Ascending aorta (tissue), 2 donors: ENCODE measurements around the gene SNAI1. TPM values are rescaled to one million over a fixed set of nuclear protein-coding genes. Genes with fewer than 3 reads are reported as not detected.

Experiments used
- DNase-seq, 2 donors: peaks; one replicate each; pipeline ENCODE4 v3.0.0-alpha.2; 2019; ENCODE audit warnings: low spot score in 2 of 2
- H3K27ac ChIP-seq, 2 donors: fragments of 200-600 bp; sonication (generic); one replicate each; pipeline ENCODE4 v1.5.1; 2016 to 2017; ENCODE audit warnings: mild to moderate bottlenecking in 1 of 2
- H3K27me3 ChIP-seq: fragments of 200-600 bp; sonication (generic); one replicate; pipeline ENCODE4 v1.5.1; 2017
- H3K36me3 ChIP-seq, 2 donors: fragments of 200-600 bp; sonication (generic); one replicate each; pipeline ENCODE4 v1.5.1; 2016
- H3K4me1 ChIP-seq, 2 donors: fragments of 200-600 bp; sonication (generic); one replicate each; pipeline ENCODE4 v1.5.1; 2016 to 2017; ENCODE audit warnings: mild to moderate bottlenecking in 1 of 2
- H3K4me3 ChIP-seq, 2 donors: fragments of 200-600 bp; sonication (generic); one replicate each; pipeline ENCODE4 v1.5.1; 2016 to 2017; ENCODE audit warnings: mild to moderate bottlenecking in 1 of 2
- H3K9me3 ChIP-seq, 2 donors: fragments of 200-600 bp; sonication (generic); one replicate each; pipeline ENCODE4 v1.5.1; 2016
- CTCF ChIP-seq, 3 experiments: fragments of 200-600 bp in 2 of 3; fragments of 450-650 bp in 1 of 3; sonication (generic) in 2 of 3; IDR thresholded peaks; one replicate each; pipeline ENCODE4 v1.5.1; 2016 to 2019; ENCODE audit warnings: antibody characterized with exemption in 3 of 3, mild to moderate bottlenecking in 1 of 3, moderate library complexity in 1 of 3
- intact Hi-C: fragments of 100-400 bp; cut with DNase I; formaldehyde crosslinking; loops from one replicate; pipeline ENCODE4 v1.15.1; 2023
- total RNA-seq: library from RNA; depleted of rRNA; stranded (reverse); fragments of >200 nt; gene quantifications from one replicate; pipeline ENCODE4 v1.1.0, GENCODE V29; 2016

The SNAI1 gene
- total RNA-seq: 64.4 TPM

- Histone ChIP-seq H3K36me3 (no peaks in the 10 kb centered on the region), H3K4me3 (peak within 1 kb of the TSS; percentile 66 to 80), H3K9me3 (no peaks in the 10 kb centered on the region), H3K27me3 (no peaks in the 10 kb centered on the region), H3K4me1 (peaks cover 12 to 37% of the 10 kb centered on the region in 2 donors), H3K27ac (peak within 1 kb of the TSS; percentile 69 to 71)
- intact Hi-C loops: loop anchor here (2.0 to 5.0 kb wide), 3 partner anchors 44 to 185 kb away; no protein-coding TSS in a partner anchor
- peak in 1 of 2 donors; percentile 84 for DNase-seq
- peak; percentile 35 to 84 (median 62) for TF ChIP-seq CTCF (IDR thresholded peaks at IDR 0.05)
Measured at GRCh38 chr20:49982346-49983122, at the start of gene SNAI1. Gene SNAI1 (plus strand): TSS chr20:49982980. CDS start chr20:49983060, 80 bp downstream.

GRCh38 chr20:49935746-49936152 is 47.0 kb upstream of the SNAI1 start:
- no peak for DNase-seq
- no peaks in the 10 kb centered on the region for H3K27me3 ChIP-seq
- H3K4me3 ChIP-seq: peak overlapping the region; percentile 86 to 91
- intact Hi-C loops: loop anchor here (2.0 to 5.0 kb wide), 3 partner anchors 21 to 533 kb away; partner anchors contain the start of gene SPATA2
- peak overlapping the region; percentile 65 to 92 for H3K27ac ChIP-seq
- peaks cover 0 to under 1% of the 10 kb centered on the region in 2 donors for H3K36me3 ChIP-seq
- peaks cover 11 to 22% of the 10 kb centered on the region in 2 donors for H3K4me1 ChIP-seq
- no peaks in the 10 kb centered on the region for H3K9me3 ChIP-seq
- TF ChIP-seq CTCF (IDR thresholded peaks at IDR 0.05): no peak

GRCh38 chr20:49936153-49937026 is 46.4 kb upstream of the SNAI1 start, which contains the start of gene RNF114:
Gene RNF114 (plus strand): TSS chr20:49936397. CDS start chr20:49936413, 16 bp downstream.
- TF ChIP-seq CTCF (IDR thresholded peaks at IDR 0.05): peak in 1 of 3 experiments; percentile 20
- DNase-seq: peak; percentile 44 to 94
- peak within 1 kb of the TSS; percentile 86 to 92 for H3K27ac ChIP-seq
- H3K4me1 ChIP-seq: peaks cover 11 to 22% of the 10 kb centered on the region in 2 donors
- H3K27me3 ChIP-seq: no peaks in the 10 kb centered on the region
- H3K4me3 ChIP-seq: peak within 1 kb of the TSS; percentile 86 to 91
- peaks cover 0 to 7% of the 10 kb centered on the region in 2 donors for H3K36me3 ChIP-seq
- intact Hi-C loops: loop anchor here (2.0 to 5.0 kb wide), 3 partner anchors 22 to 534 kb away; partner anchors contain the start of gene SPATA2
- H3K9me3 ChIP-seq: no peaks in the 10 kb centered on the region

GRCh38 chr20:49937027-49937929 is 45.5 kb upstream of the SNAI1 start:
- no peak for DNase-seq
- no peak for TF ChIP-seq CTCF (IDR thresholded peaks at IDR 0.05)
- no peaks in the 10 kb centered on the region for H3K9me3 ChIP-seq
- peak overlapping the region; percentile 86 to 91 for H3K4me3 ChIP-seq
- H3K27me3 ChIP-seq: no peaks in the 10 kb centered on the region
- H3K36me3 ChIP-seq: peaks cover under 1 to 16% of the 10 kb centered on the region in 2 donors
- H3K4me1 ChIP-seq: peaks cover 11 to 22% of the 10 kb centered on the region in 2 donors
- H3K27ac ChIP-seq: peak overlapping the region; percentile 86 to 92
- intact Hi-C loops: loop anchor here (2.0 to 5.0 kb wide), 3 partner anchors 22 to 535 kb away; partner anchors contain the start of gene SPATA2
